22Rv1 (cell line): Measurements from ENCODE around the gene MEIS1.
A peak's percentile ranks its signal among the peaks of the same experiment; 100 is the strongest.

Experiments used
- H3K27ac ChIP-seq: fragments of 450-650 bp; 2 replicates; pipeline ENCODE4 v1.5.1; 2017
- ZFX ChIP-seq: fragments of 450-650 bp; IDR thresholded peaks from 2 replicates; pipeline ENCODE4 v1.6.1; 2017; ENCODE audit warnings: antibody characterized with exemption, borderline replicate concordance
- TF ChIP-seq, protein P1 (sequence below): fragments of 450-650 bp; IDR thresholded peaks from 2 replicates; pipeline ENCODE4 v1.5.1; 2017; ENCODE audit warnings: mild to moderate bottlenecking

The MEIS1 gene

DNA sequence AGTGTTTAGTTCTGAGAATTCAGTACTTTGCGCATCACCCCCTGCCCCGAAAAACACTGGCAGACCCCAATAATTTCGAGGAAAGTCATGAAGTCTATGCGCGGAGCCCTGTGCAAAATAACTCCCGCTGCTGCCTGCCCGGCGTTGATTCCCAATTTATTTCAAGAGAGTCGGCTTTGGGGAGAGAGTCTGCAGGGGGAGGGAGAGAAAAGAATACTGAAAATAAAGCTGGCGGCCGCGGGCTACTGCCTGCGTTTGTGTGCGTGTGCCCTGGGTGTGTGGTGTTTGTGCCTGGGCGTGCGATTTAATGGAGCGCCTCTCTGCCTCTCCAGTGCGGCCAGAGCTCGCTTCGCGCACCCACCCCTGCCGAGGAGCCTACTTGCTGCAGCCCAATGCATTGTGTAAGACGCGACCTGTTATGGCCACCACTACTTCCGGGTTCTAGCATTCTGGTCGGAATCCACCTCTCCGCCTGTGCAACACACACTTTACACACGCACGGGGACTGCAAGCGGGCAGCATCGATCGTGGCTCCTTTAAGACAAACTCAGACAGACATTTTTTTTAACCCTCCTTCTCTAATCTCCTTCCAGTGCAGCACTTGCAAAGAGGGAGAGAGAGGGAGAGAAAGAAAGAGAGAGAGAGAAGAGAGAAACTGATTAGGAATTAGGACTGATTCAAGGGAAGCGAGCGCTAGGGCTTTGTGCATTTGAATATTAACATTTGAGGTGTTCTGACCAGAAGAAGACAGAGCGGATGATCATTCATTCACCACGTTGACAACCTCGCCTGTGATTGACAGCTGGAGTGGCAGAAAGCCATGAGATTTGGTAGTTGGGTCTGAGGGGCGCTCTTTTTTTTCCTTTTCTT is at the start of gene MEIS1:
TSS of gene MEIS1 (plus strand) at position 447 of the 870 bp plus-strand sequence. CDS start 732 bp downstream, outside the sequence.
- TF ChIP-seq, protein P1, sequence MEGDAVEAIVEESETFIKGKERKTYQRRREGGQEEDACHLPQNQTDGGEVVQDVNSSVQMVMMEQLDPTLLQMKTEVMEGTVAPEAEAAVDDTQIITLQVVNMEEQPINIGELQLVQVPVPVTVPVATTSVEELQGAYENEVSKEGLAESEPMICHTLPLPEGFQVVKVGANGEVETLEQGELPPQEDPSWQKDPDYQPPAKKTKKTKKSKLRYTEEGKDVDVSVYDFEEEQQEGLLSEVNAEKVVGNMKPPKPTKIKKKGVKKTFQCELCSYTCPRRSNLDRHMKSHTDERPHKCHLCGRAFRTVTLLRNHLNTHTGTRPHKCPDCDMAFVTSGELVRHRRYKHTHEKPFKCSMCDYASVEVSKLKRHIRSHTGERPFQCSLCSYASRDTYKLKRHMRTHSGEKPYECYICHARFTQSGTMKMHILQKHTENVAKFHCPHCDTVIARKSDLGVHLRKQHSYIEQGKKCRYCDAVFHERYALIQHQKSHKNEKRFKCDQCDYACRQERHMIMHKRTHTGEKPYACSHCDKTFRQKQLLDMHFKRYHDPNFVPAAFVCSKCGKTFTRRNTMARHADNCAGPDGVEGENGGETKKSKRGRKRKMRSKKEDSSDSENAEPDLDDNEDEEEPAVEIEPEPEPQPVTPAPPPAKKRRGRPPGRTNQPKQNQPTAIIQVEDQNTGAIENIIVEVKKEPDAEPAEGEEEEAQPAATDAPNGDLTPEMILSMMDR, result no peak
- TF ChIP-seq ZFX, result no peak
- peak within 1 kb of the TSS; percentile 91 for H3K27ac ChIP-seq

DNA sequence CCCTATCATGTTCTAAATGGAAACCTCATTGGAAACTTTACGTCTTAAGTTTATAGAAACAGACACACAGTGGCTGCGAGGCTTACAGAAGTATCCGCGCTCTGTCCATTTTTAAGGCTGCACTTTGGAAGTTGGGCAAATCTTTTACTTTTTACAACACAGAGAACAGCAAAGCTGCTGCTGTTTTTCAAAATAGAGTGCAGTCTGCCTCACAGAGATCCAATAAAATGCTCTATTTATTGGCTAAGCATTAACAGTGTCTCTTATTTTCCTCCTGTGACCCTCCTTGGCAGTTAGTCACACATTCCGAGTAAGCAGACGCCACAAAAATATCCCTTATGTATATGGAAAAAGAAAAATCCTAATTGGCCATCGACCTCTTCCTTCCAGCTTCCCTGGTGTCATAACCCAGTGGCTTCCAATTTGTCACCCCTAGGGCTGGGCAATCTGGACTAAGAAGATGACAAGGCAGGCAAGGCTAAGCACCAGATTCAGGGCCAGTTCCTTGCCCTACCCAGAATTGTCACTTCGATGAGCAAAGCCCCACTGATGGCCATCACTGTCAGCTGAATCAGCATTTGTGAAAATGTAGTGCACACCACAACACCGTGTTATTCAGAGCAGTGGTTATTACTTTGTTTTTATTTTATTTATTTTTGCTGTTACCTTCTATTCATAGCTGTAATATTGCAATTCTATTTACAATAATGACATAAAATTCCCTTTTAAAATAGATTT is 47.7 kb upstream of the MEIS1 start:
- no peak for TF ChIP-seq ZFX
- TF ChIP-seq, protein P1, result no peak
- H3K27ac ChIP-seq, result no peak overlapping the region

DNA sequence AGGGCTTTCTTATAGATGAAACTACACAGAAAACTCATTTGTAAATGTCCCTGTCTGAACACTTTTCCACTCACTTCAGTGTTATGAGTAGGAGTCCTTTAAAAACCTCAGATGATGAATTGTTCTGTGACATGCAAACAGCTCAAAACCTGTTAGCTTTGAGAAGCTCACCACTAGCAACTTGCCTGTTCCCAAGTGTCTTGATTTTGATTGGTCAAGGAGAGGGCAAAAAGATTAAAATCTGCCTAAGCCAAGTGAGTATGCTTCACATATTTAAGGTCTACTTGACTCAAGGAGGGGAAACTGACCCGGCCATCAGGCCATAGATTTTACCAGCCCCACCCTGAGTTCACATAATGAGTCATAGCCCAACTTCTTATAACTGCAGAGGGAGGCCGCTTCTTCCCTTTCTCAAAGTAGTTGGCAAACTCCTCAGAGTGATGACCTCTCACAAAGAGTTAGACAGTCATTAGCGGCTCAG is 45.2 kb upstream of the MEIS1 start:
- TF ChIP-seq ZFX, result no peak
- TF ChIP-seq, protein P1, result no peak
- H3K27ac ChIP-seq, result no peak overlapping the region

DNA sequence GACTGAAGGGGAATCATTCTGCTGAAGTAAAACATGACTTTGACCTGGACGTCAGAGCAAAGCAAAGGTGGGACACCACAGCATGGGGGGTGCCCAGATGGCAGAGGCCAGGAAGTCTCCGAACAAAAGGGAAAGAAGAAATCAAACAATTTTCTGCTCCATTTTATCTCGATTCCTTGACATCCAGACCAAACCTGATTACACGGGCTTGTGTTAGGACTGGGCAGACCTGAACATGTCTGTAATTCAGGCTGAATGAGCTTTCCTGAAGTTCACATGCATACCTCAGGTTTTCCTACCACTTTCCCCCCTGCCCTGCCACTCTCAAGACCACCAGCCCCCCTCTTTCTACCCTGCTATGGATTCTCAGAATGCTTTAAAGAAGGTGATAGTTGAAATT is 44.8 kb upstream of the MEIS1 start:
- TF ChIP-seq, protein P1, result no peak
- TF ChIP-seq ZFX, result no peak
- H3K27ac ChIP-seq, result no peak overlapping the region

DNA sequence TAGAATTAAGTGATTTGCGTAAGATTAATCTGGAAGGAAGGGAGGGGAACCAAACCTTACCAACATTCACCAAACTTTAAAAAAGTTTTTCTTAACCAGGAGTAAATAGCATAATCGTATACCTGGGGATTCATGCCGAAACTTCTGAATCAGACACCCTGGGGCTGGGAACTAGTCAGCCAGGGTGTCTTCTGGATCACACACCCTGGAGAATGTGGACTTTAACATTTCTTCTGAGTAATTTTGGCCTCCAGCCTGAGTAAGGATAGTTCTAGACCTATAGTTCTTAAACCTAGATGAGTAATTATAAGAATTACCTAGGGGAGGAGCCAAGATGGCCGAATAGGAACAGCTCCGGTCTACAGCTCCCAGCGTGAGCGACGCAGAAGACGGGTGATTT is 44.1 kb upstream of the MEIS1 start:
- TF ChIP-seq, protein P1, result no peak
- TF ChIP-seq ZFX, result no peak

DNA sequence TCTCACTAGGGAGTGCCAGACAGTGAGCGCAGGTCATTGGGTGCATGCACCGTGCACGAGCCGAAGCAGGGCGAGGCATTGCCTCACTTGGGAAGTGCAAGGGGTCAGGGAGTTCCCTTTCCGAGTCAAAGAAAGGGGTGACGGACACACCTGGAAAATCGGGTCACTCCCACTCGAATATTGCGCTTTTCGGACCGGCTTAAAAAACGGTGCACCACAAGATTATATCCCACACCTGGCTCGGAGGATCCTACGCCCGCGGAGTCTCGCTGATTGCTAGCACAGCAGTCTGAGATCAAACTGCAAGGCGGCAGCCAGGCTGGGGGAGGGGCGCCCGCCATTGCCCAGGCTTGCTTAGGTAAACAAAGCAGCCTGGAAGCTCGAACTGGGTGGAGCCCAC is 43.7 kb upstream of the MEIS1 start:
- peak overlapping the region; percentile 26; the same call in 1 of the 2 replicates for H3K27ac ChIP-seq

More for the DNA sequence above, 44.1 kb upstream of the MEIS1 start:
- H3K27ac ChIP-seq, result peak overlapping the region; percentile 26; the same call in 1 of the 2 replicates

DNA sequence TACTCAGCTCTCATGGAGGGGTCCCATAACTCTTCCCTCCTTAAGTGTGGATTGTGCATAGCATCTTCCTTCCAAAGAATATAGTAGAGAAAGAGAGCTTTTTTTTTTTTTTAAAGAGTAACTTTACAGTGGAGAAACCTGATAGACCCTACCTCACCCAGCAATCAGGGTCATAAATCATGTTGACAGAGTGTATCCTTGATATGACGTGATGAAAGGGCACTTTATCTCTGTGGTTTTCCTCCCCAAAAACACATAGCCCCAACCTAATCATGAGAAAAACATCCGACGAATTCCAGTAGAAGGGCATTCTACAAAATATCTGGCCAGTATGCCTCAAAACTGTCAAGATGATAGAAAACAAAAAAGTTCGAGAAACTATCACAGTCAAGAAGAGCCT is 29.5 kb upstream of the MEIS1 start:
- no peak for TF ChIP-seq ZFX
- TF ChIP-seq, protein P1, result no peak
- no peak overlapping the region for H3K27ac ChIP-seq
